Kidney glomerular epithelial cell (primary cell): Measurements from ENCODE around the gene SUPT7L.
"Not testable (repeated sequence)": the region's sequence is repeated elsewhere in the genome, so short reads cannot be mapped to it uniquely, and the experiment has no call there.

Experiments used
- DNase-seq: peaks from one replicate; lab custom pipeline; 2025; lab: John Stamatoyannopoulos, UW

SUPT7L gene

GRCh38 chr2:27685006-27685405 lies 21.6 kb upstream of the SUPT7L start:
- DNase-seq: not testable (repeated sequence)

GRCh38 chr2:27683390-27684071 lies 20.1 kb upstream of the SUPT7L start:
- DNase-seq: peak; percentile 85

GRCh38 chr2:27682334-27682771 lies 18.9 kb upstream of the SUPT7L start:
- DNase-seq: peak; percentile 93

- DNase-seq: peak; percentile 80
Observed at GRCh38 chr2:27681841-27682240, 18.4 kb upstream of the SUPT7L start.

- no peak for DNase-seq
Observed at GRCh38 chr2:27680571-27680970, 17.2 kb upstream of the SUPT7L start.

GRCh38 chr2:27672723-27673486 lies 9.5 kb upstream of the SUPT7L start:
- no peak for DNase-seq

GRCh38 chr2:27671235-27671634 lies 7.8 kb upstream of the SUPT7L start:
- DNase-seq: no peak

- no peak for DNase-seq
Observed at GRCh38 chr2:27667446-27667845, 4.0 kb upstream of the SUPT7L start.

GRCh38 chr2:27664622-27665363 lies 1.4 kb upstream of the SUPT7L start:
- no peak for DNase-seq

- no peak for DNase-seq
Observed at GRCh38 chr2:27664154-27664574, 750 bp upstream of the SUPT7L start.

- no peak for DNase-seq
Observed at GRCh38 chr2:27661371-27661770, 2.0 kb downstream of the SUPT7L start.

GRCh38 chr2:27655155-27655951 lies 8.1 kb downstream of the SUPT7L start:
- DNase-seq: peak; percentile 17

- DNase-seq: peak; percentile 86
Observed at GRCh38 chr2:27653397-27653796, 10.0 kb downstream of the SUPT7L start.

GRCh38 chr2:27652790-27653189 lies 10.6 kb downstream of the SUPT7L start:
- no peak for DNase-seq

GRCh38 chr2:27652341-27652740 lies 11.1 kb downstream of the SUPT7L start:
- no peak for DNase-seq

- DNase-seq: no peak
Observed at GRCh38 chr2:27651056-27651455, 12.4 kb downstream of the SUPT7L start.

GRCh38 chr2:27647737-27648136 lies 15.7 kb downstream of the SUPT7L start:
- no peak for DNase-seq

- no peak for DNase-seq
Observed at GRCh38 chr2:27647289-27647688, 16.1 kb downstream of the SUPT7L start.

- DNase-seq: no peak
Observed at GRCh38 chr2:27645197-27645596, 18.2 kb downstream of the SUPT7L start.

- peak; percentile 44 for DNase-seq
Observed at GRCh38 chr2:27640722-27641245, 22.6 kb downstream of the SUPT7L start.

GRCh38 chr2:27638709-27639108 lies 24.7 kb downstream of the SUPT7L start:
- no peak for DNase-seq
